NCI-H1417 (cell line): ENCODE data around the gene CACNA1D.

Experiments used
- DNase-seq, 3 experiments: peaks; one replicate each; lab custom pipeline; 2025; lab: John Stamatoyannopoulos, UW

CACNA1D gene

GRCh38 chr3:53691349-53691748 lies 196.9 kb downstream of the CACNA1D start:
- DNase-seq: no peak

- DNase-seq: no peak
These were observed 197.5 kb downstream of the CACNA1D start for GRCh38 chr3:53691885-53692284.

- DNase-seq: no peak
These were observed 199.0 kb downstream of the CACNA1D start for GRCh38 chr3:53693451-53693850.

GRCh38 chr3:53694046-53694445 lies 199.6 kb downstream of the CACNA1D start:
- no peak for DNase-seq

- no peak for DNase-seq
These were observed 200.4 kb downstream of the CACNA1D start for GRCh38 chr3:53694666-53695323.

GRCh38 chr3:53695324-53695690 lies 200.9 kb downstream of the CACNA1D start:
- no peak for DNase-seq

GRCh38 chr3:53696401-53697172 lies 202.2 kb downstream of the CACNA1D start:
- no peak for DNase-seq

- no peak for DNase-seq
These were observed 206.0 kb downstream of the CACNA1D start for GRCh38 chr3:53700441-53700840.

GRCh38 chr3:53702776-53703530 lies 208.5 kb downstream of the CACNA1D start:
- DNase-seq: no peak

- DNase-seq: no peak
These were observed 209.4 kb downstream of the CACNA1D start for GRCh38 chr3:53703630-53704362.

GRCh38 chr3:53704363-53704725 lies 209.9 kb downstream of the CACNA1D start:
- no peak for DNase-seq

- peak in 2 of 3 experiments; percentile 19 to 58 for DNase-seq
These were observed 210.8 kb downstream of the CACNA1D start for GRCh38 chr3:53705024-53705745.

- peak in 1 of 3 experiments; percentile 6 for DNase-seq
These were observed 211.4 kb downstream of the CACNA1D start for GRCh38 chr3:53705774-53706173.

GRCh38 chr3:53707222-53707621 lies 212.8 kb downstream of the CACNA1D start:
- DNase-seq: peak in 1 of 3 experiments; percentile 17

- DNase-seq: peak; percentile 40 to 82 (median 64)
These were observed 213.7 kb downstream of the CACNA1D start for GRCh38 chr3:53708001-53708621.

- no peak for DNase-seq
These were observed 214.8 kb downstream of the CACNA1D start for GRCh38 chr3:53709256-53709655.

- DNase-seq: peak; percentile 41 to 79 (median 56)
These were observed 215.7 kb downstream of the CACNA1D start for GRCh38 chr3:53709860-53710674.

- no peak for DNase-seq
These were observed 217.0 kb downstream of the CACNA1D start for GRCh38 chr3:53711387-53711786.

GRCh38 chr3:53712817-53713388 lies 218.5 kb downstream of the CACNA1D start:
- no peak for DNase-seq

GRCh38 chr3:53713626-53714025 lies 219.2 kb downstream of the CACNA1D start:
- no peak for DNase-seq
